Fibroblast of the conjunctiva (primary cell): ENCODE measurements around the gene COMMD6.

Experiments
- DNase-seq: peaks from one replicate; pipeline ENCODE4 v3.0.0-alpha.2; 2010; ENCODE audit warnings: low read depth

The COMMD6 gene

DNA sequence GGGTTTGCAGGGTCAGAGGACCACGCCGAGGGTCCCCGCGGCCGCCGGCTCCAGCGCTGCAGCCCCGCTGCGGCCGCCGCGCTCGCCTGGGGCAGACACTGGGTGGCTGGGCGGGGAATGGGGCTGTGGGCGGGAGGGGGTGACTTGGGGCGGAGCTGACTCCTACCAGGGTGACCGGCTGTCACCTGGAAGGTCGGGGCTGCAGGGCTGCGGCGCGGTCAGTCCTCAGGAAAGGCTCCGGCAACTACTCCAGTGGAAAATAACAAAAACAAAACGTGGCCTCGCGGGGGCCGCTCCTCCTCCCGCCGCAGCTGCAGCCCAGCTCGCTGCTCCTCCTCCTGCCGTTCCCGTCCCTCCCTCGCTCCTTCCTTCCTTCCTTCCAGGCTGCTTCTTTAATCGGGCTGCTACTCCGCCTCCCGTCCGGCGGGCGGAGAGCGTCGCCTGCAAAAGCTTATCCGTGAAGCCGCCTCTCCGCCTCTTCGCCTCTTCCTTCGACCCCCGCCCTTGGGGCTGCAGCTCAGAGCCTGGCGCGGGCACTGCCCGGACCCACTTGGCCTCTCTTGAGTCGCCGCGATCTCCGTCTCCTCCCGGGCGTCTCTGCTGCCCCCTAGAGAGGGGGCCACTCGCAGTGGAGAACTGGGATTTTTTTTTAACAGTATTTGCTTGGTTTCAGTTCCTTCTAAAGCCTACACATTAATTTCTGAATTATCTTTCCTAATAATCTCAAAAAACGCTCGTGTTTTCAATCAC, 55.4 kb downstream of the COMMD6 start, which contains the start of gene TBC1D4:
TBC1D4 (minus strand) TSS at position 100 of the 750 bp plus-strand sequence. CDS start 402 bp downstream, outside the sequence.
- DNase-seq: peak; percentile 89

DNA sequence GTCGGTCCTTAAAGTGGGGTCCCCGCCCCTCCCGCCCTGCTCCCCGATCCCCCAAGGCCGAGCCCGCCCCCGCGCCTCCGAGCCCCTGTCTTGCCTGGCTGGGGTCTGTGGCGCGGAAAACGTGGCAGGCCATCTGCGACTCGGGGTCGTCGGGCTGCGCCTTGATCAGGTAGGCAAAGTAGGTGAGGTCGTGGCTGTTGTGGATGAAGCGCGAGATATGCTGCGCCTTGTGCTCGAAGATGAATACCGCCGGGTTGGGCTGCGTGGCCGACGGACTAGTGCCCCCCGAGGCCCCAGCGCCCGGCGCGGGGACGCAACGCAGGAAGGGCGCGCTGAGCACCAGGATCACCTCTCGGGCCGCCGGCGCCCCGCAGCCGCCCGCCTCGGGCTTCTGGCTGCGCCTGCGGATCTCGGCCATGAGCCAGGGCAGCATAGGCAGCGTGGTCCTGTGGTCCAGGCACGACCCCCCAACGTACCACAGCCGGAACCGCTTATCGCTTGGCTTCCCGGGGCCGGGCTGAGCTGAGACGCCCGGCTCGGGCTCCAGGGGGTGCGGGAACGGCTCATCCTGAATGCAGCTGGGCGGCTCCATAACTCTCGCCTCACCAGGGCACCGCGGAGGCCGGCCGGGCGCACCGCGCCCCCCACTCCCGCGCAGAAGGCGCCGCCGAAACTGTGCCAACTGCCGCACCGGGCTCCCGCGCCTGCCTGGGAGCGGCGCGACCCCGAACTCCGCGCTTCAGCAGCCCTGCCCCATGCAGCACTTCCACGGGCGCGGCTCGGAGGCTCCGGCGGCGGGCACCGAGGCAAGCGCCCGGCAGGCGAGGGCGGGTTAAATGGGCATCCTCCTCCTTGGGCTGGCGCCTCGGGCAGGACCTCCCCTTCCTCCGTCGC, 56.2 kb downstream of the COMMD6 start:
- no peak for DNase-seq

DNA sequence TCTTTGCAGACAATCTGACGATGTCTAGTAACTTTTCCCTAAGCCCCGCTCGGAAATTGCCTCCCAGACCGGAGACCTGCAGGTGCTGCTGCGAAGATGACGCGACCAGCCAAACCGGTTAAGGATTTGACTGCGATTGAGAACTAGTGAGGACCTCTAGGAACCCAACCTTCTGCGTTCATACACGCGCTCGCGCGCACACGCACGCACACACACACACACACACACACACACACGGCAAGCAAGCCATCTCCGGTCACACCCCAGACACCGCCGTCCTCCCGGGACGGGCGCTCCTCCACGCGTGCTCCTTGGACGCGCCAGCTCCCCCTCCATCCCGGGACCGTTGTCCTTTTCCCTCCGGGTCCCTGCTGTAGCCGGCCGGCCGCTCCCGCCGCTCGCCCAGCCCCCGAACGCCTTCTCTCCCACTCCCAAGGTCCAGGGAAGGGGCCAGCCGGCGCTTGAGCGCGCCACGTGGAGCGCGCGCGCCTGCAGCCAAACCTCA, 56.9 kb downstream of the COMMD6 start:
- no peak for DNase-seq

DNA sequence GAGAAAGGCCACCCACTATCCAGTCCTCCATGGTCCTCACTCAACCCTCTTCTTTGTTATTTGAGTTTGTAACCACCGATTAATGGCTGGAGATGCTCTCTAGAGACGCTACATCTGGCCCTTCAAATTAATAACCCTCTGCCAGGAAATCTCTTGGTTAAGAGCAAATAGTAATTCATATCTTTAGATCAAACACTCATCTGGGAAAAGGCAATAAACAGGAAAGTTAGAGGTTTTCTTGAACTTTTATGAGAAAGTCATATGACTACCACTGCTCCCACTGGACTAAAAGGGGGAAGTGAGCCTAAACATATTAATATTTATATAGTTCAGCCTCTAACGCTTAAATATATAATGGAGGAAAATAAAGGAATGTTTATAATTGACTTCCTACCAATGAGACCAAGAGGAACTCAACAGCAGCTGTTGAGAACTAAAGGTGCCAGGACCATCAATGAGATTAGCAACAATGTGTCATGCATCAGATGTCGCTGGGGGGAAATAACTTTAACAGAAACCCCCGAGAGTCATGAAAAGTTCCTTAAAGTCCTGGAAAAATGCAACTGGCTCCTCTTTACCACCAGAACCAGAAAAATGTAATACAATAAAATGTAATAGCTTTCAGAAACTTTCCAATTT, 58.4 kb downstream of the COMMD6 start:
- no peak for DNase-seq

DNA sequence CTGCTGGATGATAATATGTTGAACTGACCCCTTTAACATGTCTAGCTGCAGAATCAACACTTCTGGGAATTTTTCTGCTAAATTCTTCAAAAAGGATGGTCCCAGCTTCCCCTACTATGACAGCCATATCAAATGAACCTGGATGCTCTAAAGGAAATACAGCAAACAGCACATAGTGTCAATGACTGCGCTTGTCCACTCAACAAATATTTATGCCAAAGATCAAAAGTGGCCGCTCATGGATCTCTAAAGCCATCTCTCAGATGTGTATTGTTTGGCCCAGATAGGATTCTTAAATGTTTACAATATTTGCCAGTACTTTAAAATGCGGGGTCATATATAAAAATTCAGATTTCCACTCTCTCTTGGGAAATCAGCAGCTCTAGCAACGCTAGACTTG, 59.0 kb downstream of the COMMD6 start:
- DNase-seq: no peak
